ENCODE results near the gene ABCG1.

DNA sequence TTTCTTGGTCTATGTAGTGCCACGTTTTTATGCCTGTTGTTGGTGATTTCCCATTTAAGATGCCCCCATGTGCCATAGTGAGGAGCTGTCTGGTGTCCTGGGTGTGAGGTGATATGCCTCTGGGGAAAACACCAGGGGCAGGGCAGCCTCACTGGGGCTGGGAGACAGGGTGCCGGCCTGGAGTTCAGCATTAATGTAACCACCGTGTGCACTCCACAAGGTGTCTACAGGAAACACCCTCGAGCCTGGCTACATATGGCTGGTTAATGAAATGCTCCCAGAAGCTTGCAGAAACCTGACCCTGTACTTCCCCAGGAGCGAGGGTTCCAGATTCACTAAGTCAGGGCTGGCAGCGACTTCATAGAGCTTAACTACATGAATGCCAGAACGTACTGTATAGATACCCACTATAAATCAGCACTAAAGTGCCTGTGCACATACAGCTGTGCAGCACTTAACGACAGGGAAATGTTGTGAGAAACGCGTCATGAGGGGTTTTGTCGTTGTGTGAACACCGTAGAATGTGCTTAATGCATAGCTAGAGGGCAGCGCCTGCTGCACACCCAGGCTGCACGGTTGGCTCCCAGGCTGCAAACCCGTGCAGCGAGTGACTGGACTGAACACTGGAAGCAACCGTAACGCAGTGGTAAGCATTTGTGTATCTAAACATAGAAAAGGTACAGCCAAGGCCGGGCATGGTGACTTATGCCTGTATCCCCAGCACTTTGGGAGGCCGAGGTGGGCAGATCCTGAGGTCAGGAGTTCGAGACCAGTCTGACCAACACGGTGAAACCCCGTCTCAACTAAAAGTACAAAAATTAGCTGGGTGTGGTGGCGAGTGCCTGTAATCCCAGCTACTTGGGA is 121.5 kb downstream of the ABCG1 start:
- no peak for TF ChIP-seq POLR2A (IDR thresholded peaks at IDR 0.05)
- TF ChIP-seq, protein P1, sequence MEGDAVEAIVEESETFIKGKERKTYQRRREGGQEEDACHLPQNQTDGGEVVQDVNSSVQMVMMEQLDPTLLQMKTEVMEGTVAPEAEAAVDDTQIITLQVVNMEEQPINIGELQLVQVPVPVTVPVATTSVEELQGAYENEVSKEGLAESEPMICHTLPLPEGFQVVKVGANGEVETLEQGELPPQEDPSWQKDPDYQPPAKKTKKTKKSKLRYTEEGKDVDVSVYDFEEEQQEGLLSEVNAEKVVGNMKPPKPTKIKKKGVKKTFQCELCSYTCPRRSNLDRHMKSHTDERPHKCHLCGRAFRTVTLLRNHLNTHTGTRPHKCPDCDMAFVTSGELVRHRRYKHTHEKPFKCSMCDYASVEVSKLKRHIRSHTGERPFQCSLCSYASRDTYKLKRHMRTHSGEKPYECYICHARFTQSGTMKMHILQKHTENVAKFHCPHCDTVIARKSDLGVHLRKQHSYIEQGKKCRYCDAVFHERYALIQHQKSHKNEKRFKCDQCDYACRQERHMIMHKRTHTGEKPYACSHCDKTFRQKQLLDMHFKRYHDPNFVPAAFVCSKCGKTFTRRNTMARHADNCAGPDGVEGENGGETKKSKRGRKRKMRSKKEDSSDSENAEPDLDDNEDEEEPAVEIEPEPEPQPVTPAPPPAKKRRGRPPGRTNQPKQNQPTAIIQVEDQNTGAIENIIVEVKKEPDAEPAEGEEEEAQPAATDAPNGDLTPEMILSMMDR (IDR thresholded peaks at IDR 0.05) = no peak

Data from stomach (tissue), 4 donors.